LNCAP (cell line): ENCODE measurements around the gene STX16.

ENCODE experiments used
- CTCF ChIP-seq: fragments of 450-650 bp; IDR thresholded peaks from 2 replicates; pipeline ENCODE4 v1.5.1; 2017; ENCODE audit warnings: mild to moderate bottlenecking

STX16 gene

GRCh38 chr20:58699623-58700107 is 48.6 kb downstream of the STX16 start:
- no peak for TF ChIP-seq CTCF

- no peak for TF ChIP-seq CTCF
These were observed 49.2 kb downstream of the STX16 start for GRCh38 chr20:58700121-58700821.

GRCh38 chr20:58700823-58701222 is 49.7 kb downstream of the STX16 start:
- TF ChIP-seq CTCF = no peak

- no peak for TF ChIP-seq CTCF
These were observed 50.5 kb downstream of the STX16 start for GRCh38 chr20:58701431-58702160.

GRCh38 chr20:58702161-58702510 is 51.1 kb downstream of the STX16 start:
- TF ChIP-seq CTCF = no peak

- peak; percentile 38 for TF ChIP-seq CTCF
These were observed 52.0 kb downstream of the STX16 start for GRCh38 chr20:58702859-58703648.

- no peak for TF ChIP-seq CTCF
These were observed 52.8 kb downstream of the STX16 start for GRCh38 chr20:58703765-58704371.
